Left lung (tissue), 14 donors: ENCODE data around the gene RAB17. TPM values are rescaled to one million over a fixed set of nuclear protein-coding genes. Genes with fewer than 3 reads are reported as not detected.

ENCODE experiments used
- ATAC-seq: fragments of 200-7000 bp; cut with Tn5 transposase; one replicate; pipeline ENCODE4 v1.9.1; 2020; ENCODE audit warnings: moderate library complexity
- DNase-seq, 4 donors: peaks; one replicate each; pipeline ENCODE4 v3.0.0-alpha.2; 2013 to 2020
- H3K27ac ChIP-seq, 2 donors: fragments of 200-600 bp; sonication (generic) in 1 of 2; one replicate each; pipeline versions ENCODE4 v1.5.0 to v1.8.0; 2020 to 2021
- H3K27me3 ChIP-seq, 2 donors: fragments of 200-600 bp; sonication (generic) in 1 of 2; one replicate each; pipeline versions ENCODE4 v1.5.0 to v1.8.0; 2020 to 2021
- H3K36me3 ChIP-seq, 2 donors: fragments of 200-600 bp; sonication (generic) in 1 of 2; one replicate each; pipeline versions ENCODE4 v1.5.0 to v1.8.0; 2020 to 2021
- H3K4me1 ChIP-seq, 2 donors: fragments of 200-600 bp; one replicate each; pipeline ENCODE4 v1.8.0; 2021
- H3K4me3 ChIP-seq, 2 donors: fragments of 200-600 bp; sonication (generic) in 1 of 2; one replicate each; pipeline versions ENCODE4 v1.5.0 to v1.8.0; 2020 to 2021; ENCODE audit warnings: mild to moderate bottlenecking in 1 of 2
- H3K9me3 ChIP-seq, 2 donors: fragments of 200-600 bp; sonication (generic) in 1 of 2; one replicate each; pipeline versions ENCODE4 v1.5.0 to v1.8.0; 2020 to 2021
- intact Hi-C, 2 donors: fragments of 100-400 bp; cut with DNase I; formaldehyde crosslinking; loops; one replicate each; pipeline versions ENCODE4 v1.11.2 to v1.14.2; 2022
- long read RNA-seq, 12 donors: library from polyadenylated mRNA in 2 of 12; unstranded in 2 of 12; transcript quantifications; one replicate each; pipeline ENCODE4 v2.0.0 and lab custom pipeline, GENCODE V29; 2019 to 2026
- polyA plus RNA-seq, 6 donors: library from polyadenylated mRNA; unstranded; fragments of 120-200 nt; gene quantifications; one replicate each; pipeline ENCODE4 v1.2.1, GENCODE V29; 2013; ENCODE audit not compliant: insufficient read length in 6 of 6
- total RNA-seq, 2 donors: library from RNA; stranded (reverse); fragmentation: NEBNext Ultra II Directional; extraction: Animal tissue kit (Norgen Biotek cat#: 25700); gene quantifications; one replicate each; pipeline ENCODE4 v1.2.1, GENCODE V29; 2021
- TF ChIP-seq, protein P1 (sequence below), 2 donors: fragments of 200-600 bp; sonication (generic) in 1 of 2; IDR thresholded peaks; one replicate each; pipeline versions ENCODE4 v1.5.0 to v1.8.0; 2021; ENCODE audit warnings: antibody characterized with exemption in 2 of 2
- donor health status: DM: no; HTN: yes; CAD: no.
- donor health status: DM: no; HTN: no; CAD: no.

Gene RAB17
- 10 to 100 TPM; 35.5 to 37.9 TPM for total RNA-seq
- polyA plus RNA-seq = 10 to 100 TPM; 12.1 to 20.7 (median 17.5) TPM
- long read RNA-seq, donor 1, partial matches to known transcripts = 8 of 8 reads
- long read RNA-seq, donor 1, other reads (novel, unspliced or antisense) = 0 of 8 reads
- long read RNA-seq, donor 2, partial matches to known transcripts = 0 of 3 reads
- long read RNA-seq, donor 2, other reads (novel, unspliced or antisense) = 0 of 3 reads
- long read RNA-seq, donor 3, partial matches to known transcripts = 9 of 11 reads
- long read RNA-seq, donor 3, other reads (novel, unspliced or antisense) = 0 of 11 reads
- long read RNA-seq, donor 4, transcript RAB17-202 (5 exons, 1,792 nt) = minor isoform, 9 of 38 reads
- long read RNA-seq, donor 4, transcript RAB17-201 (6 exons, 1,966 nt) = major isoform, 24 of 38 reads
- long read RNA-seq, donor 4, partial matches to known transcripts = 0 of 38 reads
- long read RNA-seq, donor 4, other reads (novel, unspliced or antisense) = 4 of 38 reads
- long read RNA-seq, donor 5, partial matches to known transcripts = 0 of 2 reads
- long read RNA-seq, donor 5, other reads (novel, unspliced or antisense) = 0 of 2 reads
- long read RNA-seq, donor 6 = 0 reads
- long read RNA-seq, donor 7, partial matches to known transcripts = 13 of 19 reads
- long read RNA-seq, donor 7, other reads (novel, unspliced or antisense) = 0 of 19 reads
- long read RNA-seq, donor 8 = 0 reads
- long read RNA-seq, donor 9 = 0 reads
- long read RNA-seq, donor 10, transcript RAB17-201 (6 exons, 1,966 nt) = major isoform, 32 of 40 reads
- long read RNA-seq, donor 10, partial matches to known transcripts = 1 of 40 reads
- long read RNA-seq, donor 10, other reads (novel, unspliced or antisense) = 4 of 40 reads
- long read RNA-seq, donor 11 = 0 reads
- long read RNA-seq, donor 12, partial matches to known transcripts = 0 of 2 reads
- long read RNA-seq, donor 12, other reads (novel, unspliced or antisense) = 0 of 2 reads

DNA sequence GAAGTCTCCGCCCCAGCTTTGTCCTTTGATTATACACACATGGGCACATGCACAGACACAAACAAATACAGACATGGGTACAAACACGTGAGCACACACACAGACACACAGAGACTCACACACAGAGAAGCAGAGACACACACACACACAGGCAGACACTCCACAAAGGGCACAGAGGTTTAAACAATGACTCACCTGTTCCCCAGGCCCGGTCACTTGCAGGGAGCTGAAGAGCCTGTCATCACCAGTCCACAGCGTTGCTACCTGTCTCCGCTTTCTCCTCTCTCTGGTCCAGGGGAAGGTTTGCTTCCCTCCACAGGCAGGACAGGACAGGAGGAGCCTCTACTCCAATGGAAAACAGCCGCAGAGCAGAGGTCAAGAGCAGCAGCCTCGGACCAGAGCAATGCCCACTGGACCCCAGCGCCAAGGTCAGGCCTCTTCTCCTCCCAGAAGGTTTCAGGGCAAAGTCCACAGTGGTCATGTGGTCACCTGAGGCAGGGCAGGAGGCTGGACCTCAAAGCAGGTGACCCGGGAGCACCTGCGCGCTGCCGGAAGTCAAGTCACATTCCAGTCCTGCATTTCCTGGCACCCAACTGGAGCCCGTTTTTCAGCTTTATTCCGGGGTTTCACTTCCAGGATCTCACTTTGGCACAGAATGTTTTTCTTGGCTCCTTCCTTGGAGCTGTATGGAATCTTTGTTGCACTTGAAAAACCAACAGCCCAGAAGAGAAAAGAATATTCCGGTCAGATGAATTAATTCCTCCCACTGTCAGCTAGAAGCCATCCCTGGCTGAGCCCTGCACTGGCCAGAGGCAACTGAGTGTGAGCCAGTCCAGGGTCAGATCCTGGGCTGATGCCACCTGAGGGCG is at the start of gene RAB17:
Gene RAB17 (minus strand): TSS at position 463 of the 869 bp plus-strand sequence. CDS start 4,580 bp downstream, outside the sequence.
- TF ChIP-seq, protein P1, sequence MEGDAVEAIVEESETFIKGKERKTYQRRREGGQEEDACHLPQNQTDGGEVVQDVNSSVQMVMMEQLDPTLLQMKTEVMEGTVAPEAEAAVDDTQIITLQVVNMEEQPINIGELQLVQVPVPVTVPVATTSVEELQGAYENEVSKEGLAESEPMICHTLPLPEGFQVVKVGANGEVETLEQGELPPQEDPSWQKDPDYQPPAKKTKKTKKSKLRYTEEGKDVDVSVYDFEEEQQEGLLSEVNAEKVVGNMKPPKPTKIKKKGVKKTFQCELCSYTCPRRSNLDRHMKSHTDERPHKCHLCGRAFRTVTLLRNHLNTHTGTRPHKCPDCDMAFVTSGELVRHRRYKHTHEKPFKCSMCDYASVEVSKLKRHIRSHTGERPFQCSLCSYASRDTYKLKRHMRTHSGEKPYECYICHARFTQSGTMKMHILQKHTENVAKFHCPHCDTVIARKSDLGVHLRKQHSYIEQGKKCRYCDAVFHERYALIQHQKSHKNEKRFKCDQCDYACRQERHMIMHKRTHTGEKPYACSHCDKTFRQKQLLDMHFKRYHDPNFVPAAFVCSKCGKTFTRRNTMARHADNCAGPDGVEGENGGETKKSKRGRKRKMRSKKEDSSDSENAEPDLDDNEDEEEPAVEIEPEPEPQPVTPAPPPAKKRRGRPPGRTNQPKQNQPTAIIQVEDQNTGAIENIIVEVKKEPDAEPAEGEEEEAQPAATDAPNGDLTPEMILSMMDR (IDR thresholded peaks at IDR 0.05) = no peak
- Histone ChIP-seq H3K36me3 (no peaks in the 10 kb centered on the region), H3K4me1 (peaks cover 3 to 25% of the 10 kb centered on the region in 2 donors), H3K9me3 (no peaks in the 10 kb centered on the region), H3K27ac (peak within 1 kb of the TSS; percentile 71 to 79), H3K4me3 (peak within 1 kb of the TSS; percentile 15 to 23), H3K27me3 (no peaks in the 10 kb centered on the region)
- peak in 3 of 4 donors; percentile 60 to 85 (median 76) for DNase-seq
- intact Hi-C loops = no loop called here
- ATAC-seq = peak; percentile 81

GRCh38 chr2:237639836-237640220 is 49.3 kb upstream of the RAB17 start:
- no peak for ATAC-seq
- TF ChIP-seq, protein P1 (IDR thresholded peaks at IDR 0.05) = no peak

GRCh38 chr2:237639052-237639835 is 48.7 kb upstream of the RAB17 start:
- ATAC-seq = no peak

More at GRCh38 chr2:237639836-237640220, 49.3 kb upstream of the RAB17 start:
- no peak overlapping the region for H3K27ac ChIP-seq
- no peak for DNase-seq
- no peak overlapping the region for H3K4me3 ChIP-seq
- peaks cover 0 to 2% of the 10 kb centered on the region in 2 donors for H3K36me3 ChIP-seq
- no peaks in the 10 kb centered on the region for H3K27me3 ChIP-seq
- peaks cover 0 to 6% of the 10 kb centered on the region in 2 donors for H3K4me1 ChIP-seq
- intact Hi-C loops = no loop called here
- no peaks in the 10 kb centered on the region for H3K9me3 ChIP-seq

DNA sequence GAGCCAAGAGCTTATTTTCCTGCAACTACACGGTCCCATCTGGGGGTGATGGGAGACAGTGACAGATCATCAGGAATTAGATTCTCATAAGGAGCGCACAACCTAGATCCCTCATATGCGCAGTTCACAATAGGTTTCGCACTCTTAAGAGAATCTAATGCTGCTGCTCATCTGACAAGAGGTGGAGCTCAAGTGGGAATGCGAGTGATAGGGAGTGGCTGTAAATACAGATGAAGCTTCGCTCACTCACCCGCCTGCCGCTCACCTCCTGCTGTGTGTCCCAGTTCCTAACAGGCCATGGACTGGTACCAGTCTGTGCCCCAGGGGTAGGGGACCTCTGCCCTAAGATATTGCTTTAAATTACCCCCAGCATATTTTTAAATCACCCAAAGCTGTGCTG is 47.6 kb upstream of the RAB17 start:
- intact Hi-C loops = no loop called here

More at GRCh38 chr2:237639052-237639835, 48.7 kb upstream of the RAB17 start:
- TF ChIP-seq, protein P1 (IDR thresholded peaks at IDR 0.05) = no peak
- H3K4me1 ChIP-seq = peaks cover 0 to 6% of the 10 kb centered on the region in 2 donors
- intact Hi-C loops = no loop called here
- H3K27ac ChIP-seq = no peak overlapping the region
- H3K36me3 ChIP-seq = no peaks in the 10 kb centered on the region
- no peak for DNase-seq
- no peaks in the 10 kb centered on the region for H3K27me3 ChIP-seq
- H3K9me3 ChIP-seq = no peaks in the 10 kb centered on the region
- no peak overlapping the region for H3K4me3 ChIP-seq

More for the DNA sequence above, 47.6 kb upstream of the RAB17 start:
- Histone ChIP-seq H3K36me3 (no peaks in the 10 kb centered on the region), H3K4me3 (no peak overlapping the region), H3K4me1 (peaks cover 0 to 6% of the 10 kb centered on the region in 2 donors), H3K27me3 (no peaks in the 10 kb centered on the region), H3K9me3 (no peaks in the 10 kb centered on the region), H3K27ac (no peak overlapping the region)
- no peak for ATAC-seq
- DNase-seq = no peak
- TF ChIP-seq, protein P1 (IDR thresholded peaks at IDR 0.05) = no peak
